ENCODE measurements around the gene LAMA5. TPM values are rescaled to one million over a fixed set of nuclear protein-coding genes. Genes with fewer than 3 reads are reported as not detected.

The LAMA5 gene
- polyA plus RNA-seq, 3 donors = 0.05 TPM; not detected in 2

- H3K27me3 Mint-ChIP-seq (ENCODE audit: low read depth in 3 of 3) = peaks cover 2% of the 10 kb centered on the region in 3 donors
- no peaks in the 10 kb centered on the region for H3K36me3 Mint-ChIP-seq
- Histone ChIP-seq H3K27ac (ENCODE audit: low read depth in 1 of 2, low read length in 2 of 2) (no peak overlapping the region), H3K4me2 (replicated peaks; ENCODE audit: extremely low read depth, low read length, poor library complexity, severe bottlenecking) (no peak overlapping the region), H3K79me2 (ENCODE audit: insufficient read depth, low read length) (no peaks in the 10 kb centered on the region), H3K4me3 (replicated peaks in 1 of 3; ENCODE audit: low read depth in 2 of 3, low read length in 3 of 3) (no peak overlapping the region), H4K20me1 (ENCODE audit: insufficient read depth, low read length) (no peaks in the 10 kb centered on the region), H2AFZ (ENCODE audit: insufficient read depth, low read depth, low read length, poor library complexity, severe bottlenecking) (no peak overlapping the region), H3K36me3 (replicated peaks in 1 of 2; ENCODE audit: control insufficient read depth in 1 of 2, insufficient read depth in 2 of 2, low read length in 2 of 2) (no peaks in the 10 kb centered on the region), H3K9me3 (replicated peaks in 1 of 2; ENCODE audit: control insufficient read depth in 1 of 2, insufficient read depth in 1 of 2, low read length in 2 of 2) (no peaks in the 10 kb centered on the region), H3K4me1 (ENCODE audit: control insufficient read depth in 1 of 2, insufficient read depth in 2 of 2, low read length in 2 of 2) (no peaks in the 10 kb centered on the region), H3K27me3 (ENCODE audit: control insufficient read depth in 2 of 2, insufficient read depth in 2 of 2, low read length in 2 of 2) (no peaks in the 10 kb centered on the region), H3K9ac (ENCODE audit: insufficient read depth, low read length, poor library complexity, severe bottlenecking) (no peak overlapping the region)
- H3K4me3 Mint-ChIP-seq = no peak overlapping the region
- intact Hi-C loops (cut with micrococcal nuclease) = no loop called here
- H3K9me3 Mint-ChIP-seq = peaks cover 3 to 13% (median 9%) of the 10 kb centered on the region in 7 donors
- no CpG with 5 or more reads among the region's 1 CpG for WGBS (ENCODE audit: insufficient coverage)
- no peak for DNase-seq
- no peak overlapping the region for H3K27ac Mint-ChIP-seq
- no peak for TF ChIP-seq CTCF (IDR thresholded peaks at IDR 0.05)
- no peaks in the 10 kb centered on the region for H3K4me1 Mint-ChIP-seq
These were observed 18.5 kb downstream of the LAMA5 start for GRCh38 chr20:62348604-62349003.

GRCh38 chr20:62347445-62347844 lies 19.7 kb downstream of the LAMA5 start:
- DNase-seq = no peak
- no peaks in the 10 kb centered on the region for H3K36me3 ChIP-seq (replicated peaks in 1 of 2; ENCODE audit: control insufficient read depth in 1 of 2, insufficient read depth in 2 of 2, low read length in 2 of 2)
- Mint-ChIP-seq H3K27me3 (ENCODE audit: low read depth in 3 of 3) (peaks cover 2 to 4% (median 3%) of the 10 kb centered on the region in 3 donors), H3K27ac (peak overlapping the region in 1 of 7 donors; percentile 12), H3K9me3 (peaks cover 3 to 13% (median 9%) of the 10 kb centered on the region in 7 donors), H3K4me3 (no peak overlapping the region), H3K4me1 (no peaks in the 10 kb centered on the region), H3K36me3 (no peaks in the 10 kb centered on the region)
- H3K79me2 ChIP-seq (ENCODE audit: insufficient read depth, low read length) = no peaks in the 10 kb centered on the region
- no peak for TF ChIP-seq CTCF (IDR thresholded peaks at IDR 0.05)
- H3K4me3 ChIP-seq (replicated peaks in 1 of 3; ENCODE audit: low read depth in 2 of 3, low read length in 3 of 3) = no peak overlapping the region
- WGBS (ENCODE audit: insufficient coverage) = 87% methylated on average over 9 of the region's 9 CpGs
- H2AFZ ChIP-seq (ENCODE audit: insufficient read depth, low read depth, low read length, poor library complexity, severe bottlenecking) = no peak overlapping the region
- H3K4me2 ChIP-seq (replicated peaks; ENCODE audit: extremely low read depth, low read length, poor library complexity, severe bottlenecking) = no peak overlapping the region
- H4K20me1 ChIP-seq (ENCODE audit: insufficient read depth, low read length) = no peaks in the 10 kb centered on the region
- no peak overlapping the region for H3K27ac ChIP-seq (ENCODE audit: low read depth in 1 of 2, low read length in 2 of 2)
- H3K9me3 ChIP-seq (replicated peaks in 1 of 2; ENCODE audit: control insufficient read depth in 1 of 2, insufficient read depth in 1 of 2, low read length in 2 of 2) = no peaks in the 10 kb centered on the region
- intact Hi-C loops (cut with micrococcal nuclease) = no loop called here
- no peak overlapping the region for H3K9ac ChIP-seq (ENCODE audit: insufficient read depth, low read length, poor library complexity, severe bottlenecking)
- H3K4me1 ChIP-seq (ENCODE audit: control insufficient read depth in 1 of 2, insufficient read depth in 2 of 2, low read length in 2 of 2) = no peaks in the 10 kb centered on the region
- no peaks in the 10 kb centered on the region for H3K27me3 ChIP-seq (ENCODE audit: control insufficient read depth in 2 of 2, insufficient read depth in 2 of 2, low read length in 2 of 2)
